Thoracic aorta (tissue), 2 donors: ENCODE results near the gene NEK4. TPM values are rescaled to one million over a fixed set of nuclear protein-coding genes. Genes with fewer than 3 reads are reported as not detected.
A peak's percentile ranks its signal among the peaks of the same experiment; 100 is the strongest.

ENCODE experiments used
- ATAC-seq: fragments of 150-250 bp; one replicate; pipeline ENCODE4 v1.8.0; 2017; ENCODE audit warnings: low read depth; ENCODE audit not compliant: insufficient number of reproducible peaks, low FRiP score
- DNase-seq: peaks from one replicate; pipeline ENCODE4 v3.0.0-alpha.2; 2020; ENCODE audit warnings: low spot score
- H3K27ac ChIP-seq, 2 donors: fragments of 200-600 bp; sonication (generic); 1 replicate in 1 of 2; 2 replicates in 1 of 2; pipeline ENCODE4 v1.5.1; 2016; ENCODE audit warnings: mild to moderate bottlenecking in 2 of 2, moderate library complexity in 2 of 2
- H3K27me3 ChIP-seq: fragments of 200-600 bp; sonication (generic); replicated peaks from 2 replicates; pipeline ENCODE4 v1.6.0; 2016; ENCODE audit warnings: mild to moderate bottlenecking; ENCODE audit not compliant: insufficient read depth
- H3K36me3 ChIP-seq: fragments of 200-600 bp; sonication (generic); one replicate; pipeline ENCODE4 v1.5.1; 2016
- H3K4me1 ChIP-seq, 2 donors: fragments of 200-600 bp; sonication (generic); 1 replicate in 1 of 2; 2 replicates in 1 of 2; pipeline versions ENCODE4 v1.5.1 to v1.6.0; 2016; ENCODE audit warnings: low read depth in 2 of 2, mild to moderate bottlenecking in 1 of 2; ENCODE audit not compliant: control insufficient read depth in 1 of 2
- H3K4me3 ChIP-seq: fragments of 200-600 bp; sonication (generic); 2 replicates; pipeline ENCODE4 v1.5.1; 2016; ENCODE audit warnings: mild to moderate bottlenecking
- H3K9me3 ChIP-seq: fragments of 200-600 bp; sonication (generic); 2 replicates; pipeline ENCODE4 v1.5.1; 2016
- total RNA-seq, 2 donors: library from RNA; depleted of rRNA; stranded (reverse); fragments of >200 nt; gene quantifications; one replicate each; pipeline versions ENCODE4 v1.1.0 to v1.2.3, GENCODE V29; 2016
- TF ChIP-seq, protein P1 (sequence below): fragments of 200-600 bp; sonication (generic); IDR thresholded peaks from one replicate; pipeline ENCODE4 v1.5.1; 2019; ENCODE audit warnings: antibody characterized with exemption

NEK4 gene
- total RNA-seq, 2 donors from 2014 or later: 17.5 to 24.4 TPM

DNA sequence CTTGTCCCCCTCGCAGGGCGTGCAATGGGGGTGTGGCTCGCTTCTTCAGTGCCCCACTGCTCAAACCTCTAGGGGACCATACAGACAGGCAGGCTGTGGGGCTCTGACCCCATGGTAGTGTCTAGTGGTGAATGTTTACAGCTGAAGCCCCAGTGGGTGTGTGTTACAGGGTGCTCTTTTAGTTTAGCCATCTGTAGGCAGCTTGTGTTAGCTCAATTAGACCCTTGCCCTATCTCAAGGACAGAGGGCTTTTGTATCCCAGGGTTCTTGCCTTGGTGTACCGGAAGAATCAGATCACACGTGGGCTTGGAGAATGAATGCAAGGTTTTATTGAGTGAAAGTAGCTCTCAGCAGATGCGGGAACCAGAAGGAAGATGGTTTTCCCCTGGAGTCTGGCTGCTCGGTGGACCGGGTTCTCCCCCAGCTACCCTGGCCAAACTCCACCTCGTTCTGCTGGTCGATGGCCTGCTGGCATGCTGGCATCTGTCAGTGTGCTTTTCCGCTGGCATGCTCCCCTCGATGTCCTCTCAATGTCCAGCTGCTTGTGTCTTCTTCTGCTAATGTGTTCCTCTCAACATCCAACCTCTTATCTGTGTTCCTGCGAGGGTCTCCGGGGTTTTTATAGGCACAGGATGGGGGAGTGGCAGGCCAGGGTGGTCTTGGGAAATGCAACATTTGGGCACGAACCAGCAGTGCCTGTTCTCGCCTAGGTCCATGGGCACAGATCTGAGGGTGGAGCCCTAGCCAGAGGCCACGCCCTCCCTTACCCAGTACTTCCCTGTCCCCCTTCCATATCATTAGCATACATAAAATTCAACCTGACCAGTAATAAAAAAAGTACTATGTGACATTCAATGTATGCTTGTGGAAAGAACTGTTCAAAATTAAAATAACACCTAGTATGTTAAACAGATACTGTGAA is 58.2 kb downstream of the NEK4 start:
- Histone ChIP-seq H3K4me1 (peaks cover 6 to 7% of the 10 kb centered on the region in 2 donors), H3K27ac (no peak overlapping the region), H3K36me3 (peaks cover 9% of the 10 kb centered on the region), H3K27me3 (no peaks in the 10 kb centered on the region), H3K9me3 (no peaks in the 10 kb centered on the region), H3K4me3 (no peak overlapping the region)
- TF ChIP-seq, protein P1, sequence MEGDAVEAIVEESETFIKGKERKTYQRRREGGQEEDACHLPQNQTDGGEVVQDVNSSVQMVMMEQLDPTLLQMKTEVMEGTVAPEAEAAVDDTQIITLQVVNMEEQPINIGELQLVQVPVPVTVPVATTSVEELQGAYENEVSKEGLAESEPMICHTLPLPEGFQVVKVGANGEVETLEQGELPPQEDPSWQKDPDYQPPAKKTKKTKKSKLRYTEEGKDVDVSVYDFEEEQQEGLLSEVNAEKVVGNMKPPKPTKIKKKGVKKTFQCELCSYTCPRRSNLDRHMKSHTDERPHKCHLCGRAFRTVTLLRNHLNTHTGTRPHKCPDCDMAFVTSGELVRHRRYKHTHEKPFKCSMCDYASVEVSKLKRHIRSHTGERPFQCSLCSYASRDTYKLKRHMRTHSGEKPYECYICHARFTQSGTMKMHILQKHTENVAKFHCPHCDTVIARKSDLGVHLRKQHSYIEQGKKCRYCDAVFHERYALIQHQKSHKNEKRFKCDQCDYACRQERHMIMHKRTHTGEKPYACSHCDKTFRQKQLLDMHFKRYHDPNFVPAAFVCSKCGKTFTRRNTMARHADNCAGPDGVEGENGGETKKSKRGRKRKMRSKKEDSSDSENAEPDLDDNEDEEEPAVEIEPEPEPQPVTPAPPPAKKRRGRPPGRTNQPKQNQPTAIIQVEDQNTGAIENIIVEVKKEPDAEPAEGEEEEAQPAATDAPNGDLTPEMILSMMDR: no peak
- ATAC-seq (no peak), DNase-seq (no peak)

DNA sequence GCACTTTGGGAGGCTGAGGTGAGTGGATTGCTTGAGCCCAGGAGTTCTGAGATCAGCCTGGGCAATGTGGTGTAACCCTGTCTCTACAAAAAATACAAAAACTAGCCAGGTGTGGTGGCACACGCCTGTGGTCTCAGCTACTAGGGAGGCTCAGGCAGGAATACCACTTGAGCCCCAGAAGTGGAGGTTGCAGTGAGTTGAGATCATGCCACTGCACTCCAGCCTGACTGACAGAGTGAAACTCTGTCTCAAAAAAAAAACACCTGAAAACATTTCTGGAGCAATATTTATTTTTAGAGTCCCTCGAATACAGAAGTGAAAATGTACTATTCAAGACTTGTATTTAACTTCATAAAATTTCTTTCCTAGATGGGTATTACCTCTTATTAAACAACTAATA is 60.2 kb downstream of the NEK4 start:
- Histone ChIP-seq H3K9me3 (no peaks in the 10 kb centered on the region), H3K36me3 (peaks cover 9% of the 10 kb centered on the region)
- ATAC-seq: no peak

DNA sequence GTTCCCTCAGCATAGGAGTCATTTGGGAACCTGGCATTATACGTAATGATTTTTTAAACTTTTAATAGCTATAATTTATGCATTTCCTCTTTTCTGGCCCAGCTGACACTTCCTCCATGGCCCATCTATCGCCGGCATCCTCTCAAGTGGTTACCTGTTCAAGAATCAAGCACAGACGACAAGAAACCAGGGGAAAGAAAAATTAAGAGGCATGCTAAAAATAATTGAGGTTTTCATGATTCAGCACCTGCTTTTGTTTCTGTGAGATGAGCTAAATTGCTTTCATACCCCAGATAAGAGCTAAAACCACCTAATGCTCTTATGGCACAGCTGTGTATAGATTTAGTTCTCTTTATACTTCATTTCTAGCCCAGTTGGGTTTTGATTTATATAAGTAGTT is 63.2 kb downstream of the NEK4 start:
- Histone ChIP-seq H3K4me3 (peak overlapping the region; percentile 78), H3K36me3 (peaks cover 9% of the 10 kb centered on the region), H3K9me3 (no peaks in the 10 kb centered on the region), H3K27ac (no peak overlapping the region), H3K27me3 (no peaks in the 10 kb centered on the region), H3K4me1 (peaks cover 15 to 40% of the 10 kb centered on the region in 2 donors)
- ATAC-seq (no peak), DNase-seq (no peak)
- TF ChIP-seq, protein P1: no peak

More for the DNA sequence above, 60.2 kb downstream of the NEK4 start:
- peaks cover 15 to 16% of the 10 kb centered on the region in 2 donors for H3K4me1 ChIP-seq
- TF ChIP-seq, protein P1: no peak
- H3K27me3 ChIP-seq: no peaks in the 10 kb centered on the region
- no peak for DNase-seq
- no peak overlapping the region for H3K4me3 ChIP-seq
- no peak overlapping the region for H3K27ac ChIP-seq

DNA sequence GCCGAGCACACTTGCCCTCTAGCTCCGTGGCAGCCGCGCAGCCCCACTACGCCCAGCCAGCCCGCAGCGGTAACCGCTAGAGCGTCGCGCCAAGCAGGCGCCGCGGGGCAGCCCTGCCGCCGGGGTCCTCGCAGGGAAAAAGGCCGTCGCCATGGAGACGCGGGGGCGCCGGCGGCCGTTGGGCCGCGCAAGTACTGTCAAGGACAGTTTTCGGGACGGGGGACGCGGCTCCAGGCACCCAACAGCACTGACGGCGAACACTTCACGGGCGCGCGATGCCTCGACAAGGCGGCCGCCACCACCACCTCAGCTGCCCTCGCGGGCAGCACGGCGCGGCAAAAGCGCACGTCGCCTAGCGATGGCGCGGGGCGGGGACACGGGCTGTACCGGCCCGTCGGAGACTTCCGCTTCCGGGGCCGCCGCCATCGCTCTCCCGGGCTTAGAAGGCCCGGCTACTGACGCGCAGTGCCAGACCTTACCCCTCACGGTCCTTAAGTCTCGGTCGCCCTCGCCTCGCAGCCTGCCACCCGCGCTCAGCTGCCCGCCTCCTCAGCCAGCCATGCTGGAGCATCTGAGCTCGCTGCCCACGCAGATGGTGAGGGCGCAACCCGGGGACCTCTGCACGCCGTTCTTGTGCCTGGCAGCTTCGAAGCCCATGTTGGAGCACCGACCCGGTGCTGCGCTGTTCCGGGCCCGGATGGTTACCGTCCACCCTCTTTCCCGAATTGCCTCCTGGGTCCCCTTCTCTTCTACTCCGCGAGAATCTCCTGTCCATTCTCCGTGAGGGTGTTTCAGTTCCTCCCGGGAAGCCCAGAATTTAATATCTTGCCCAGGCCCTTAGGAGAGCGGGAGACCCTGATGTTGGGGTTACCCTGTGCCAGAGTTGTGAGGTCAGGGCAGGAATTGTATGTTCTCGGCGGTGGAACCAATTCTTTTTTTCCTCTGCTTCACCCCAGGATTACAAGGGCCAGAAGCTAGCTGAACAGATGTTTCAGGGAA is 64.8 kb downstream of the NEK4 start, which contains the start of the genes GLT8D1 and SPCS1:
Gene GLT8D1 (minus strand): TSS at position 104 of the 999 bp plus-strand sequence. CDS start 5,331 bp downstream, outside the sequence.
Gene SPCS1 (plus strand): TSS at position 419 of the 999 bp plus-strand sequence. CDS start 141 bp downstream, at position 560.
- TF ChIP-seq, protein P1: no peak
- ATAC-seq: peak; percentile 85
- peaks cover 9% of the 10 kb centered on the region for H3K36me3 ChIP-seq

DNA sequence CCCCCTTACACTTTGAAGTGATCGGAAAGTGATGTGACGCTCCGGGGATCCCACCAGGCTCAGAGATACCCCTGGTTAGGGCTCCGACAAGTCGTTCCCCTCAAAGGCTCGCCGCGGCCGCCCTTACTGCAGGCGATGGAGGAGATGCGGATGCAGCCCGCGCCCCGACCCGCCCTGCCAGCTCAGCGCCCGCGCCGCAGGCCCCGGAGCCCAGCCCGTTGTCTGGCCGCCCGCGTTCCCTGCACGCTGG is 65.4 kb downstream of the NEK4 start:
- H3K4me1 ChIP-seq: peaks cover 15 to 47% of the 10 kb centered on the region in 2 donors
- no peak for ATAC-seq
- TF ChIP-seq, protein P1: no peak

More for the DNA sequence above, 64.8 kb downstream of the NEK4 start, which contains the start of the genes GLT8D1 and SPCS1:
- H3K4me1 ChIP-seq: peaks cover 15 to 47% of the 10 kb centered on the region in 2 donors
- no peaks in the 10 kb centered on the region for H3K27me3 ChIP-seq
- no peaks in the 10 kb centered on the region for H3K9me3 ChIP-seq
- peak within 1 kb of the TSS; percentile 78 for H3K4me3 ChIP-seq
- peak; percentile 9 for DNase-seq
- H3K27ac ChIP-seq: peak within 1 kb of the TSS; percentile 85 to 90

More for the DNA sequence above, 65.4 kb downstream of the NEK4 start:
- peak; percentile 15 for DNase-seq
- peak overlapping the region; percentile 85 to 90 for H3K27ac ChIP-seq
- H3K27me3 ChIP-seq: no peaks in the 10 kb centered on the region
- H3K36me3 ChIP-seq: peaks cover 9% of the 10 kb centered on the region
- H3K9me3 ChIP-seq: no peaks in the 10 kb centered on the region
- peak overlapping the region; percentile 78 for H3K4me3 ChIP-seq
